Hepatocyte (in vitro differentiated cells): Measurements from ENCODE around the gene ROBO1.

Experiments
- EZH2 ChIP-seq: fragments of 200-600 bp; sonication (generic); IDR thresholded peaks from 2 replicates; pipeline ENCODE4 v1.6.1; 2016; ENCODE audit warnings: antibody characterized with exemption, mild to moderate bottlenecking, borderline replicate concordance
- EZH2phosphoT487 ChIP-seq: fragments of 200-600 bp; sonication (generic); IDR thresholded peaks from one replicate; pipeline ENCODE4 v1.6.1; 2018; ENCODE audit warnings: antibody characterized with exemption, mild to moderate bottlenecking, low read depth, moderate library complexity; ENCODE audit not compliant: unreplicated experiment, severe bottlenecking
- TF ChIP-seq, protein P1 (sequence below): fragments of 200-600 bp; sonication (generic); IDR thresholded peaks from 2 replicates; pipeline ENCODE4 v1.5.1; 2016; ENCODE audit warnings: antibody characterized with exemption, mild to moderate bottlenecking; ENCODE audit not compliant: poor library complexity

DNA sequence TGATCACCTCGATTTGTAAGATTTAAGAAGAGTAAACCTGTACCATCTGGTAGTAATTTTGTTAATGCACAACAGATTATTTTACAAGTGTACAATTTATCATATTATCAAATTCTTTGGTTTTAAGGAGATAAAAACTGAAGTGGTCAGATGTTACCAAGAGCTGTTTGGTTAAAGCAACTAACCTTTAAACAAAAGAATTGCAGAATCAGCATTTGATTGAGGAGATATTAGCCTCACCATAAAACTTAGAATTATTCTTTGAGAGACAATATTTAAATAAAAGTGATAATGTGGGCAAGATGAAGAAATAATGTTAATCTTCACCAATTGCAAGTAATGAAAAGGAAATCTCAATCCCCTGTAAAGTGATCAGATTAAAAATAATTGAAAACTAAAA is 1034.9 kb downstream of the ROBO1 start:
- TF ChIP-seq, protein P1, sequence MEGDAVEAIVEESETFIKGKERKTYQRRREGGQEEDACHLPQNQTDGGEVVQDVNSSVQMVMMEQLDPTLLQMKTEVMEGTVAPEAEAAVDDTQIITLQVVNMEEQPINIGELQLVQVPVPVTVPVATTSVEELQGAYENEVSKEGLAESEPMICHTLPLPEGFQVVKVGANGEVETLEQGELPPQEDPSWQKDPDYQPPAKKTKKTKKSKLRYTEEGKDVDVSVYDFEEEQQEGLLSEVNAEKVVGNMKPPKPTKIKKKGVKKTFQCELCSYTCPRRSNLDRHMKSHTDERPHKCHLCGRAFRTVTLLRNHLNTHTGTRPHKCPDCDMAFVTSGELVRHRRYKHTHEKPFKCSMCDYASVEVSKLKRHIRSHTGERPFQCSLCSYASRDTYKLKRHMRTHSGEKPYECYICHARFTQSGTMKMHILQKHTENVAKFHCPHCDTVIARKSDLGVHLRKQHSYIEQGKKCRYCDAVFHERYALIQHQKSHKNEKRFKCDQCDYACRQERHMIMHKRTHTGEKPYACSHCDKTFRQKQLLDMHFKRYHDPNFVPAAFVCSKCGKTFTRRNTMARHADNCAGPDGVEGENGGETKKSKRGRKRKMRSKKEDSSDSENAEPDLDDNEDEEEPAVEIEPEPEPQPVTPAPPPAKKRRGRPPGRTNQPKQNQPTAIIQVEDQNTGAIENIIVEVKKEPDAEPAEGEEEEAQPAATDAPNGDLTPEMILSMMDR: no peak
- TF ChIP-seq EZH2 (no peak), EZH2phosphoT487 (no peak)
